ENCODE results near the gene KCNIP3.

The KCNIP3 gene

GRCh38 chr2:95382192-95382591, 85.0 kb downstream of the KCNIP3 start:
- no peaks in the 10 kb centered on the region for H3K36me3 ChIP-seq (ENCODE audit: control insufficient read depth, insufficient read depth, low read length)
- 92 to 94% methylated on average over 13 to 16 of the region's 20 CpGs for WGBS, 2 experiments (ENCODE audit: insufficient coverage in 2 of 2)
- H3K9me3 ChIP-seq (ENCODE audit: control insufficient read depth, low read length): no peaks in the 10 kb centered on the region
- no peak overlapping the region for H3K27ac ChIP-seq (ENCODE audit: low read depth, low read length, severe bottlenecking)
- no peaks in the 10 kb centered on the region for H3K4me1 ChIP-seq (ENCODE audit: control insufficient read depth, insufficient read depth, low read length, poor library complexity, severe bottlenecking)
- H3K4me3 ChIP-seq (ENCODE audit: extremely low read depth, insufficient read depth, low read length, poor library complexity, severe bottlenecking): no peak overlapping the region

- no peaks in the 10 kb centered on the region for H3K9me3 ChIP-seq (ENCODE audit: control insufficient read depth, low read length)
- no peak overlapping the region for H3K27ac ChIP-seq (ENCODE audit: low read depth, low read length, severe bottlenecking)
- no peaks in the 10 kb centered on the region for H3K36me3 ChIP-seq (ENCODE audit: control insufficient read depth, insufficient read depth, low read length)
- no peak overlapping the region for H3K4me3 ChIP-seq (ENCODE audit: extremely low read depth, insufficient read depth, low read length, poor library complexity, severe bottlenecking)
- WGBS, 2 experiments (ENCODE audit: insufficient coverage in 2 of 2): 82 to 87% methylated on average over 10 of the region's 14 CpGs
- no peaks in the 10 kb centered on the region for H3K4me1 ChIP-seq (ENCODE audit: control insufficient read depth, insufficient read depth, low read length, poor library complexity, severe bottlenecking)
Measured at GRCh38 chr2:95382686-95383634, 85.8 kb downstream of the KCNIP3 start.

- WGBS, 2 experiments (ENCODE audit: insufficient coverage in 2 of 2): 88 to 93% methylated on average over 8 of the region's 9 CpGs
- Histone ChIP-seq H3K27ac (ENCODE audit: low read depth, low read length, severe bottlenecking) (no peak overlapping the region), H3K4me3 (ENCODE audit: extremely low read depth, insufficient read depth, low read length, poor library complexity, severe bottlenecking) (no peak overlapping the region), H3K36me3 (ENCODE audit: control insufficient read depth, insufficient read depth, low read length) (no peaks in the 10 kb centered on the region), H3K4me1 (ENCODE audit: control insufficient read depth, insufficient read depth, low read length, poor library complexity, severe bottlenecking) (no peaks in the 10 kb centered on the region), H3K9me3 (ENCODE audit: control insufficient read depth, low read length) (no peaks in the 10 kb centered on the region)
Measured at GRCh38 chr2:95383635-95384027, 86.5 kb downstream of the KCNIP3 start.

- H3K27ac ChIP-seq (ENCODE audit: low read depth, low read length, severe bottlenecking): no peak overlapping the region
- 64 to 79% methylated on average over 7 to 10 of the region's 12 CpGs for WGBS, 2 experiments (ENCODE audit: insufficient coverage in 2 of 2)
Measured at GRCh38 chr2:95384854-95385569, 87.9 kb downstream of the KCNIP3 start.

GRCh38 chr2:95385570-95385984, 88.4 kb downstream of the KCNIP3 start:
- Histone ChIP-seq H3K4me3 (ENCODE audit: extremely low read depth, insufficient read depth, low read length, poor library complexity, severe bottlenecking) (no peak overlapping the region), H3K36me3 (ENCODE audit: control insufficient read depth, insufficient read depth, low read length) (no peaks in the 10 kb centered on the region)
- 88 to 91% methylated on average over 7 to 8 of the region's 12 CpGs for whole genome bisulfite sequencing, 2 experiments (ENCODE audit: insufficient coverage in 2 of 2)

More at GRCh38 chr2:95384854-95385569, 87.9 kb downstream of the KCNIP3 start:
- no peaks in the 10 kb centered on the region for H3K9me3 ChIP-seq (ENCODE audit: control insufficient read depth, low read length)
- no peaks in the 10 kb centered on the region for H3K4me1 ChIP-seq (ENCODE audit: control insufficient read depth, insufficient read depth, low read length, poor library complexity, severe bottlenecking)
- no peaks in the 10 kb centered on the region for H3K36me3 ChIP-seq (ENCODE audit: control insufficient read depth, insufficient read depth, low read length)
- no peak overlapping the region for H3K4me3 ChIP-seq (ENCODE audit: extremely low read depth, insufficient read depth, low read length, poor library complexity, severe bottlenecking)

GRCh38 chr2:95386031-95386430, 88.9 kb downstream of the KCNIP3 start:
- H3K4me3 ChIP-seq (ENCODE audit: extremely low read depth, insufficient read depth, low read length, poor library complexity, severe bottlenecking): no peak overlapping the region
- H3K9me3 ChIP-seq (ENCODE audit: control insufficient read depth, low read length): no peaks in the 10 kb centered on the region
- H3K4me1 ChIP-seq (ENCODE audit: control insufficient read depth, insufficient read depth, low read length, poor library complexity, severe bottlenecking): no peaks in the 10 kb centered on the region
- no peak overlapping the region for H3K27ac ChIP-seq (ENCODE audit: low read depth, low read length, severe bottlenecking)
- 75 to 88% methylated on average over 4 of the region's 6 CpGs for WGBS, 2 experiments (ENCODE audit: insufficient coverage in 2 of 2)
- H3K36me3 ChIP-seq (ENCODE audit: control insufficient read depth, insufficient read depth, low read length): no peaks in the 10 kb centered on the region

More at GRCh38 chr2:95385570-95385984, 88.4 kb downstream of the KCNIP3 start:
- H3K4me1 ChIP-seq (ENCODE audit: control insufficient read depth, insufficient read depth, low read length, poor library complexity, severe bottlenecking): no peaks in the 10 kb centered on the region
- no peaks in the 10 kb centered on the region for H3K9me3 ChIP-seq (ENCODE audit: control insufficient read depth, low read length)
- H3K27ac ChIP-seq (ENCODE audit: low read depth, low read length, severe bottlenecking): no peak overlapping the region

- Histone ChIP-seq H3K4me1 (ENCODE audit: control insufficient read depth, insufficient read depth, low read length, poor library complexity, severe bottlenecking) (no peaks in the 10 kb centered on the region), H3K4me3 (ENCODE audit: extremely low read depth, insufficient read depth, low read length, poor library complexity, severe bottlenecking) (no peak overlapping the region), H3K27ac (ENCODE audit: low read depth, low read length, severe bottlenecking) (no peak overlapping the region), H3K36me3 (ENCODE audit: control insufficient read depth, insufficient read depth, low read length) (no peaks in the 10 kb centered on the region), H3K9me3 (ENCODE audit: control insufficient read depth, low read length) (no peaks in the 10 kb centered on the region)
- WGBS, 2 experiments (ENCODE audit: insufficient coverage in 2 of 2): 76 to 80% methylated on average over 4 of the region's 7 CpGs
Measured at GRCh38 chr2:95387358-95387757, 90.2 kb downstream of the KCNIP3 start.

- Histone ChIP-seq H3K4me3 (ENCODE audit: extremely low read depth, insufficient read depth, low read length, poor library complexity, severe bottlenecking) (no peak overlapping the region), H3K27ac (ENCODE audit: low read depth, low read length, severe bottlenecking) (no peak overlapping the region), H3K4me1 (ENCODE audit: control insufficient read depth, insufficient read depth, low read length, poor library complexity, severe bottlenecking) (no peaks in the 10 kb centered on the region), H3K36me3 (ENCODE audit: control insufficient read depth, insufficient read depth, low read length) (no peaks in the 10 kb centered on the region), H3K9me3 (ENCODE audit: control insufficient read depth, low read length) (no peaks in the 10 kb centered on the region)
- WGBS, 2 experiments (ENCODE audit: insufficient coverage in 2 of 2): 88 to 92% methylated on average over 6 to 10 of the region's 14 CpGs
Measured at GRCh38 chr2:95388091-95388692, 91.0 kb downstream of the KCNIP3 start.

- Histone ChIP-seq H3K36me3 (ENCODE audit: control insufficient read depth, insufficient read depth, low read length) (no peaks in the 10 kb centered on the region), H3K9me3 (ENCODE audit: control insufficient read depth, low read length) (no peaks in the 10 kb centered on the region), H3K27ac (ENCODE audit: low read depth, low read length, severe bottlenecking) (no peak overlapping the region), H3K4me3 (ENCODE audit: extremely low read depth, insufficient read depth, low read length, poor library complexity, severe bottlenecking) (no peak overlapping the region), H3K4me1 (ENCODE audit: control insufficient read depth, insufficient read depth, low read length, poor library complexity, severe bottlenecking) (no peaks in the 10 kb centered on the region)
- 42 to 54% methylated on average over 12 to 13 of the region's 15 CpGs for WGBS, 2 experiments (ENCODE audit: insufficient coverage in 2 of 2)
Measured at GRCh38 chr2:95388856-95389244, 91.7 kb downstream of the KCNIP3 start.

- WGBS, 2 experiments (ENCODE audit: insufficient coverage in 2 of 2): 62% methylated on average over 34 to 40 of the region's 46 CpGs
- Histone ChIP-seq H3K9me3 (ENCODE audit: control insufficient read depth, low read length) (no peaks in the 10 kb centered on the region), H3K4me3 (ENCODE audit: extremely low read depth, insufficient read depth, low read length, poor library complexity, severe bottlenecking) (no peak overlapping the region), H3K27ac (ENCODE audit: low read depth, low read length, severe bottlenecking) (no peak overlapping the region), H3K36me3 (ENCODE audit: control insufficient read depth, insufficient read depth, low read length) (no peaks in the 10 kb centered on the region), H3K4me1 (ENCODE audit: control insufficient read depth, insufficient read depth, low read length, poor library complexity, severe bottlenecking) (no peaks in the 10 kb centered on the region)
Measured at GRCh38 chr2:95389245-95390119, 92.3 kb downstream of the KCNIP3 start.

Measured in mesodermal cell (in vitro differentiated cells).